Skin of body (tissue), 2 donors: ENCODE data around the gene RSRC1. TPM values are rescaled to one million over a fixed set of nuclear protein-coding genes. Genes with fewer than 3 reads are reported as not detected.
"Not testable (repeated sequence)": the region's sequence is repeated elsewhere in the genome, so short reads cannot be mapped to it uniquely, and the experiment has no call there.

Experiments used
- DNase-seq: peaks from one replicate; lab custom pipeline; 2025; lab: John Stamatoyannopoulos, UW
- total RNA-seq: library from RNA; depleted of rRNA; stranded (reverse); fragments of >200 nt; gene quantifications from one replicate; pipeline ENCODE4 v1.2.3, GENCODE V29; 2014

RSRC1 gene
- total RNA-seq, 1 donor from 2014 or later: 54.2 TPM

GRCh38 chr3:158384019-158384418 is 274.1 kb downstream of the RSRC1 start:
- DNase-seq: no peak

- no peak for DNase-seq
These were observed 285.5 kb downstream of the RSRC1 start for GRCh38 chr3:158395421-158395820.

GRCh38 chr3:158402590-158402989 is 292.7 kb downstream of the RSRC1 start:
- DNase-seq: no peak

- DNase-seq: no peak
These were observed 293.1 kb downstream of the RSRC1 start for GRCh38 chr3:158403013-158403412.

- DNase-seq: no peak
These were observed 294.3 kb downstream of the RSRC1 start for GRCh38 chr3:158404131-158404718.

GRCh38 chr3:158405507-158405906 is 295.6 kb downstream of the RSRC1 start:
- no peak for DNase-seq

- no peak for DNase-seq
These were observed 298.1 kb downstream of the RSRC1 start for GRCh38 chr3:158407844-158408517.

GRCh38 chr3:158408518-158408897 is 298.6 kb downstream of the RSRC1 start:
- not testable (repeated sequence) for DNase-seq

GRCh38 chr3:158418035-158418434 is 308.1 kb downstream of the RSRC1 start:
- DNase-seq: no peak

GRCh38 chr3:158419820-158420653 is 310.1 kb downstream of the RSRC1 start:
- DNase-seq: no peak

- no peak for DNase-seq
These were observed 310.9 kb downstream of the RSRC1 start for GRCh38 chr3:158420654-158421396.

- DNase-seq: no peak
These were observed 320.6 kb downstream of the RSRC1 start for GRCh38 chr3:158430448-158430847.

- DNase-seq: no peak
These were observed 321.1 kb downstream of the RSRC1 start for GRCh38 chr3:158430968-158431367.

- DNase-seq: no peak
These were observed 321.9 kb downstream of the RSRC1 start for GRCh38 chr3:158431829-158432228.

- peak; percentile 37 for DNase-seq
These were observed 324.6 kb downstream of the RSRC1 start for GRCh38 chr3:158434412-158435038.

- no peak for DNase-seq
These were observed 333.7 kb downstream of the RSRC1 start for GRCh38 chr3:158443632-158444031.

GRCh38 chr3:158447408-158447807 is 337.5 kb downstream of the RSRC1 start:
- no peak for DNase-seq

- no peak for DNase-seq
These were observed 341.6 kb downstream of the RSRC1 start for GRCh38 chr3:158451405-158452055.

GRCh38 chr3:158452334-158452733 is 342.4 kb downstream of the RSRC1 start:
- DNase-seq: no peak

GRCh38 chr3:158453004-158453403 is 343.1 kb downstream of the RSRC1 start:
- no peak for DNase-seq

GRCh38 chr3:158453865-158454264 is 344.0 kb downstream of the RSRC1 start:
- DNase-seq: no peak
